Activated naive CD8-positive, alpha-beta T cell treated with anti-CD3 and anti-CD28 coated beads, Interleukin-2, amount 10 ng/mL, durations not matched to agents 7 days and 5 days (primary cell): Measurements from ENCODE around the gene ABCC4. TPM values are rescaled to one million over a fixed set of nuclear protein-coding genes. Genes with fewer than 3 reads are reported as not detected.
"Not testable (repeated sequence)": the region's sequence is repeated elsewhere in the genome, so short reads cannot be mapped to it uniquely, and the experiment has no call there.

Experiments used
- ATAC-seq: fragments of 150-1000 bp; cut with Tn5 transposase; one replicate; pipeline ENCODE4 v1.10.0; 2021; ENCODE audit warnings: low read depth, moderate library complexity
- POLR2A ChIA-PET: fragments of 350-600 bp; sonication (Branson Sonifier 250); formaldehyde crosslinking; loops from one replicate; lab custom pipeline; 2021; ENCODE audit warnings: antibody characterized with exemption; lab: Charles Lee
- DNase-seq: peaks from one replicate; pipeline ENCODE4 v3.0.0; 2021
- H3K27ac Mint-ChIP-seq: one replicate; pipeline ENCODE4 v1.8.0; 2022; ENCODE audit warnings: mild to moderate bottlenecking, mixed read lengths
- H3K27me3 Mint-ChIP-seq: one replicate; pipeline ENCODE4 v1.8.0; 2022; ENCODE audit warnings: mild to moderate bottlenecking, moderate library complexity, mixed read lengths
- H3K36me3 Mint-ChIP-seq: one replicate; pipeline ENCODE4 v1.8.0; 2021; ENCODE audit warnings: mild to moderate bottlenecking, mixed read lengths
- H3K4me1 Mint-ChIP-seq: one replicate; pipeline ENCODE4 v1.8.0; 2021; ENCODE audit warnings: mixed read lengths
- H3K4me3 Mint-ChIP-seq: one replicate; pipeline ENCODE4 v1.8.0; 2022; ENCODE audit warnings: mild to moderate bottlenecking, moderate library complexity, mixed read lengths
- H3K9me3 Mint-ChIP-seq: one replicate; pipeline ENCODE4 v1.8.0; 2021; ENCODE audit warnings: mixed read lengths
- total RNA-seq, 2 experiments: library from RNA; stranded (reverse); gene quantifications; one replicate each; pipeline ENCODE4 v1.2.3, GENCODE V29; 2021

Gene ABCC4
- total RNA-seq, 2 experiments from 2014 or later = 5.7 to 6.4 TPM

GRCh38 chr13:95289020-95289444, 12.2 kb downstream of the ABCC4 start:
- POLR2A ChIA-PET = no interaction called here
- ATAC-seq = no peak

GRCh38 chr13:95284436-95284835, 16.8 kb downstream of the ABCC4 start:
- Mint-ChIP-seq H3K4me3 (no peak overlapping the region), H3K27ac (no peak overlapping the region), H3K36me3 (peaks cover 4% of the 10 kb centered on the region), H3K27me3 (no peaks in the 10 kb centered on the region), H3K9me3 (no peaks in the 10 kb centered on the region), H3K4me1 (peaks cover 2% of the 10 kb centered on the region)
- DNase-seq = no peak
- ATAC-seq = no peak
- POLR2A ChIA-PET = no interaction called here

More at GRCh38 chr13:95289020-95289444, 12.2 kb downstream of the ABCC4 start:
- no peak for DNase-seq
- peaks cover 1% of the 10 kb centered on the region for H3K4me1 Mint-ChIP-seq
- peaks cover 1% of the 10 kb centered on the region for H3K9me3 Mint-ChIP-seq
- no peak overlapping the region for H3K4me3 Mint-ChIP-seq
- H3K27ac Mint-ChIP-seq = no peak overlapping the region
- H3K36me3 Mint-ChIP-seq = peaks cover 9% of the 10 kb centered on the region
- H3K27me3 Mint-ChIP-seq = no peaks in the 10 kb centered on the region

GRCh38 chr13:95279016-95279415, 22.2 kb downstream of the ABCC4 start:
- H3K27me3 Mint-ChIP-seq = no peaks in the 10 kb centered on the region
- ATAC-seq (no peak), DNase-seq (no peak)
- peaks cover 3% of the 10 kb centered on the region for H3K36me3 Mint-ChIP-seq
- no peak overlapping the region for H3K4me3 Mint-ChIP-seq
- H3K27ac Mint-ChIP-seq = no peak overlapping the region
- peaks cover 2% of the 10 kb centered on the region for H3K4me1 Mint-ChIP-seq
- no peaks in the 10 kb centered on the region for H3K9me3 Mint-ChIP-seq
- POLR2A ChIA-PET = no interaction called here

- no peaks in the 10 kb centered on the region for H3K27me3 Mint-ChIP-seq
- no peak for ATAC-seq
- peaks cover 2% of the 10 kb centered on the region for H3K36me3 Mint-ChIP-seq
- no peak overlapping the region for H3K27ac Mint-ChIP-seq
- H3K4me1 Mint-ChIP-seq = peaks cover 2% of the 10 kb centered on the region
- POLR2A ChIA-PET = interaction anchor here (0.7 kb wide), 1 partner anchor 407 kb away, joined by 3 read pairs; no protein-coding TSS in a partner anchor
- no peak for DNase-seq
- no peak overlapping the region for H3K4me3 Mint-ChIP-seq
- H3K9me3 Mint-ChIP-seq = no peaks in the 10 kb centered on the region
Observed at GRCh38 chr13:95276037-95276505, 25.2 kb downstream of the ABCC4 start.

- H3K36me3 Mint-ChIP-seq = peaks cover 2% of the 10 kb centered on the region
- no peaks in the 10 kb centered on the region for H3K9me3 Mint-ChIP-seq
- no peak overlapping the region for H3K4me3 Mint-ChIP-seq
Observed at GRCh38 chr13:95275322-95276036, 25.8 kb downstream of the ABCC4 start.

GRCh38 chr13:95273592-95274132, 27.6 kb downstream of the ABCC4 start:
- DNase-seq, H3K27me3 Mint-ChIP-seq, H3K36me3 Mint-ChIP-seq, H3K4me1 Mint-ChIP-seq, H3K9me3 Mint-ChIP-seq, H3K4me3 Mint-ChIP-seq, POLR2A ChIA-PET, H3K27ac Mint-ChIP-seq, ATAC-seq: not testable (repeated sequence)

More at GRCh38 chr13:95275322-95276036, 25.8 kb downstream of the ABCC4 start:
- POLR2A ChIA-PET = no interaction called here
- Mint-ChIP-seq H3K4me1 (peaks cover under 1% of the 10 kb centered on the region), H3K27ac (no peak overlapping the region), H3K27me3 (no peaks in the 10 kb centered on the region)
- DNase-seq (no peak), ATAC-seq (no peak)

GRCh38 chr13:95272076-95272475, 29.2 kb downstream of the ABCC4 start:
- DNase-seq, H3K4me3 Mint-ChIP-seq, H3K36me3 Mint-ChIP-seq, ATAC-seq, H3K27me3 Mint-ChIP-seq, POLR2A ChIA-PET, H3K9me3 Mint-ChIP-seq, H3K4me1 Mint-ChIP-seq, H3K27ac Mint-ChIP-seq: not testable (repeated sequence)

- Mint-ChIP-seq H3K4me3 (no peak overlapping the region), H3K4me1 (no peaks in the 10 kb centered on the region), H3K36me3 (peaks cover 12% of the 10 kb centered on the region), H3K9me3 (peaks cover 2% of the 10 kb centered on the region), H3K27me3 (no peaks in the 10 kb centered on the region), H3K27ac (no peak overlapping the region)
- POLR2A ChIA-PET = no interaction called here
- no peak for DNase-seq
- ATAC-seq = no peak
Observed at GRCh38 chr13:95269756-95270155, 31.5 kb downstream of the ABCC4 start.

- H3K4me1 Mint-ChIP-seq, ATAC-seq, DNase-seq, H3K27me3 Mint-ChIP-seq, H3K9me3 Mint-ChIP-seq, H3K4me3 Mint-ChIP-seq, H3K27ac Mint-ChIP-seq, POLR2A ChIA-PET: not testable (repeated sequence)
- peaks cover 12% of the 10 kb centered on the region for H3K36me3 Mint-ChIP-seq
Observed at GRCh38 chr13:95268343-95269065, 32.7 kb downstream of the ABCC4 start.

- no peaks in the 10 kb centered on the region for H3K4me1 Mint-ChIP-seq
- H3K36me3 Mint-ChIP-seq = peaks cover 13% of the 10 kb centered on the region
- no peaks in the 10 kb centered on the region for H3K27me3 Mint-ChIP-seq
- no peak for DNase-seq
- H3K4me3 Mint-ChIP-seq = no peak overlapping the region
- H3K9me3 Mint-ChIP-seq = peaks cover 2% of the 10 kb centered on the region
- POLR2A ChIA-PET = no interaction called here
- ATAC-seq = no peak
- H3K27ac Mint-ChIP-seq = no peak overlapping the region
Observed at GRCh38 chr13:95267662-95268342, 33.4 kb downstream of the ABCC4 start.

GRCh38 chr13:95264225-95264624, 37.0 kb downstream of the ABCC4 start:
- POLR2A ChIA-PET = no interaction called here
- Mint-ChIP-seq H3K27ac (no peak overlapping the region), H3K4me3 (no peak overlapping the region), H3K9me3 (peaks cover 2% of the 10 kb centered on the region), H3K4me1 (no peaks in the 10 kb centered on the region), H3K36me3 (peaks cover 13% of the 10 kb centered on the region), H3K27me3 (no peaks in the 10 kb centered on the region)
- ATAC-seq (no peak), DNase-seq (no peak)

- no peaks in the 10 kb centered on the region for H3K4me1 Mint-ChIP-seq
- H3K36me3 Mint-ChIP-seq = peaks cover 10% of the 10 kb centered on the region
- no peak overlapping the region for H3K4me3 Mint-ChIP-seq
- POLR2A ChIA-PET = no interaction called here
- DNase-seq (no peak), ATAC-seq (no peak)
- H3K27ac Mint-ChIP-seq = no peak overlapping the region
- peaks cover 2% of the 10 kb centered on the region for H3K9me3 Mint-ChIP-seq
- no peaks in the 10 kb centered on the region for H3K27me3 Mint-ChIP-seq
Observed at GRCh38 chr13:95262837-95263384, 38.3 kb downstream of the ABCC4 start.

- H3K36me3 Mint-ChIP-seq = peaks cover 7% of the 10 kb centered on the region
- ATAC-seq = no peak
- H3K9me3 Mint-ChIP-seq = peaks cover 2% of the 10 kb centered on the region
- POLR2A ChIA-PET = no interaction called here
- H3K4me1 Mint-ChIP-seq = no peaks in the 10 kb centered on the region
- DNase-seq = no peak
- no peaks in the 10 kb centered on the region for H3K27me3 Mint-ChIP-seq
- no peak overlapping the region for H3K4me3 Mint-ChIP-seq
- no peak overlapping the region for H3K27ac Mint-ChIP-seq
Observed at GRCh38 chr13:95261956-95262355, 39.3 kb downstream of the ABCC4 start.
